T-helper 9 cell (primary cell): Measurements from ENCODE around the gene EDAR.

Source experiments
- DNase-seq: peaks from one replicate; pipeline ENCODE4 v3.0.0-alpha.2; 2020

Gene EDAR

DNA sequence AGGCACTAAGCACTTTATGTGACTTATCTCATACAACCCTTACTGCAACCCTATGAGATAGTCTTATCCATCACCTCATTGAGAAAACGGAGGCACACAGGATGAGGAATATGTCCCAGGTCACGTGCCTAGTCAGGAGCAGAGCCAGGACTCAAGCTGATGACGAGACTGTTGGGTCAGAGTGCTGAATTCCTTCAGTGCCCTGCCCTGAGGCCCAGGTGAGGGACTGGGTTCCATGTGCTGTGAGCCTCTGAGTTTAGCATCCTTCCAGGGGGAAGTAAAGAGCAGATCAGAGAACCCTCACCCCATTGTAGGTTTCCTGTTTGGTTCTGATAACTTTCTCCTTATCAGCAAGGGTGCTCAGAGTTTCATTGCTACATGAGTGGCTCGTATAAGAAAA is 11.7 kb upstream of the EDAR start:
- no peak for DNase-seq

DNA sequence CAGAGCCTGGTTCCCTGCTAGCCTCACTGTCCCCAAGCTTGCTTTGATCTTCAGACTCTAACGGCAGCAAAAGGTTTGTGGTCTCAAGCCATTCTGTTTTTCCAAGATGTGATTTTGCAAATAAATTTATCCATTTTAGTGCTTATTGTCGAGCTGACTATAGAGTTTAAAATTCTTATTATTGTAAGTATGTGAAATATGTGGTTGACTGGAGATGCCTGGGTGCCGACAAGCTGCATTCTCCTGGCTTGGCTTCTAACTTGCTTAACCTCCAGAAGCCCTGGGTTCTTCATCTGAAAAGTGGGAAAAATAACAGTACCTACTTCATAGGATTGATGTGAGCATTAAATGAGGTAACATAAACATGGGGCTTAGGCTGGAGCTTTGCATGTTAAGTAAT is 9.9 kb upstream of the EDAR start:
- no peak for DNase-seq

DNA sequence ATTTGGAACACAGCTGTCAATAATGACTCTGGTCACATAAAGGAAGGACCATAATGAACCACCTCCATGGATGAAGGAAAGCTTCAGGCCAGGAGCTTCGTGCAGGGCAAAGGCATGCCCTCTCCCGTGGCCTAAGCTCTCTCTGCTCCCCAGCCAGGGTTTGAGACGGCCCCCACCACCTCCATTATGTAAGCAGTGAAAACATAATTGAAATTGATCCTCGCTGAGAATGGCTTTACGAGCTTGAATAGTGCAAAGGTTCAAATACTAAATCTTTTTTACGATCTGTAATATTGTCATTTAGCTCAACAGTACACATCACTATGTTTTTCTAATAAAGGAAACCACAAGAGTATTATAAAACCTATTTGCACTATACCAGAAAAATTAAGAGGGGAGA is 5.2 kb upstream of the EDAR start:
- DNase-seq, result no peak

DNA sequence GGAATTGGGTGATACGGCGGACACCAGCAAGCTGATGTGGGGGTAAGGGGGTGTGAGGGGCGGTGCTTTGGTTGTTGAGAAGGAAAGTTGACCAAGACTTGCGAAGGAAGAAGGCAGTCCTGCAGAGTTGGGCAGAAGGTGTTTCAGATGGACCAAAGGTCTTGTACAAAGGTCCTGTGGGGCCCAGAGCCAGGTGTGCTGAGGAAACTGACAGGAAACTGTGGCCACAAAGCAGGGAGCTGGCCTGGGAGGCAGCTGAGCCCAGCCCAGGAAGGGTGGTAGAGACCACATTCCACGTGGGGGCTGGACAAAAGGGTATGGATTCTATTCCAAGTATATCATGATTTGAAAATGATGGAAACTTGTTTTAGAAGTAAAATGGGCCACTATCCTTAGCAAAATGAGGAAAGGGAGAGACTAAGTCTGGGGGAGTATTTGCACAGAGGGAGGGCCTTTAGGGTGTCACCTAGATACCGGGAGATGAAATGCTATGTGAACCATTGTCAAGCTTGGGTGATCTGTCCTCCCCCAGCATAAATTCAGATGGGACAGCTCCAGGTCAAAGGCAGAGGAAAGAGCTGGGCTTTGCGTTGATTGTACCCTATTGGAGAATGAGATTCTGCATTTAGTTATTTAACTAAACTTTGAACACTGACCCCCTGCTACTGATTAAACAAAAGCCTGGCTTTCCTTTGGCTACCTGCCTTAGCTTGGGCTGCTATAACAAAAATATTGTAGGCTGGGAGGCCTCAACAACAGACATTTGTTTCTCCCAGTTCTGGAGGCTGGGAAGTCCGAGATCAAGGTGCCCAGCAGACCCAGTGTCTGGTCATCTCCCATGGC is 4.3 kb upstream of the EDAR start:
- DNase-seq, result no peak

DNA sequence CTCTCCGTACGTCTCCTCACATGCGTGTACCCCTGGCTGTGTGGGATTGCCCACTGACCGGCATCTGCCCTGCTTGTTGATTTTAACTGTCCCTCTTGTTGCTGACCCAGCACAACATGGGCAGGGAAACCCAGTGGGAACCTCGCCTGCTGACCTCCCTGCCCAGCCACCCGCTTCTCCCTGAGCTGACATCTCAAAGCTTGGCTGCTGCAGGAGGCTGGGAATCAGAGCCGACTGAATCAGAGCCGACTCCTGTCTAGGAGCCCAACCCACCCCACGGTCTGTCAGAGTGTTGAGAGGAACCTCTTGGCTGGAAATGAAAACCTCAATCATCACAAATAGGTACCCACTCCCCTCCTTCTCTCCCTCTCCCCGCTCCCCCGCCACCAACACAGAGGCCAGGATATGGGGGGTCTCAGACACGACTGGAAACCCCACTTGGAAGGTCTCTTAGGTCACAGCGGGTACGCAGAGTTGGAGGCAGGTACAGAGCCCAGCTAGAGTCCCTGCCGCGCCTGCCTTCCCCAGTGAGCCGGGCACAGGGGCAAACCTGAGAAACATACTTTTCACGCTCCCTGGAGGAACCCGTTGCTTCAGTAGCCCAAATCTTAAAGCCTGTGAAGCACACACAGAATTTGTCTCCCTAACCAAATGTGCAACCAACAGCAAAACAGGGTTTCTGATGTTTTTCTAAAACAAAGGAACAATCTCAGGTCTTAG is 784 bp downstream of the EDAR start:
- no peak for DNase-seq

DNA sequence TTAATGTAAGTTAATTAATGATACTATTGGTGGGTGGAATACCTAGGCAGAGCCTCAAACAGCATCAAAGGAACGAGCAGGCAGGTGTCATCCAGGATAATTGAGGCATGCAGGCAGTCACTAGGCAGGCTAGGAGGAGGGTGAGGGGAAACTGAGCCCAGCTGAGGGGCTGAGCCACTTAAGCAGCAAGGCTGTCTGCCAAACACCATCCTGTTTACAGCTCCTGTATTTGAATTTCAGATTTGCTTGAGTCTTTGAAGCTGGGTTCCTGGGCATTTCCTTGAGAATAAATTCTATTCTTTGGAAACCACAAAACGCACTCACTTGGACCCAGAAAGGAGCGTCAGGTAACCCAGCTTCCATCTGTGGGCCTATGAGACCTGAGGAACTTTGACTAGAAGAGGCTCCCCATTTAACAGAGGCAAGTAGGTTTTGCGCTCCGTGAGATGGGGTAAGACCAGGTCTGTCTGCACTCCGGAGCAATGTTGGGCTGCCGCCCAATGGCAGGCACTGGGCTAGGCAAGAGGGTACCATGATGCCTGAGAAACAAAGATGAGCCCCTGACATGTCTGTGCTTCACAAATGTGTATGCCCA is 2.0 kb downstream of the EDAR start:
- no peak for DNase-seq

DNA sequence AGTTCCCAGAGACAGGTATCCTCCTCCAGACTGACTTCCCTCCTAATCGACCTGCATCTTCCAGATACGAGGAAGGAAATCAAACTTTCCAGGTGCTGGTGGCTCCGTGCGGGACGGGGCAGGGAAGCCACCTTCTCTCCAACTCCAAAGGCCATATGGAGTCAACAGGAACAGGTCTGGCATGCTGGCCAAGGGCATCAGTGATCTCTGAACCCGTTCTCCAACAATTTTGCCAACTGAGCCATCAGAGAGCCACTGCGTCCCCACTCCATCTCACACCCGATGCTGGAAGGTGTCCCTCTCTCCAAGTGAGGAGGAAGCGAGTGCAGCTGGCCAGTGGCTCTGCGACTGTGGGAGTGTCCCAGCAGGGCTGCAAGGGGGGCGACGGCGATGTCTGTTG is 5.4 kb downstream of the EDAR start:
- DNase-seq, result no peak

DNA sequence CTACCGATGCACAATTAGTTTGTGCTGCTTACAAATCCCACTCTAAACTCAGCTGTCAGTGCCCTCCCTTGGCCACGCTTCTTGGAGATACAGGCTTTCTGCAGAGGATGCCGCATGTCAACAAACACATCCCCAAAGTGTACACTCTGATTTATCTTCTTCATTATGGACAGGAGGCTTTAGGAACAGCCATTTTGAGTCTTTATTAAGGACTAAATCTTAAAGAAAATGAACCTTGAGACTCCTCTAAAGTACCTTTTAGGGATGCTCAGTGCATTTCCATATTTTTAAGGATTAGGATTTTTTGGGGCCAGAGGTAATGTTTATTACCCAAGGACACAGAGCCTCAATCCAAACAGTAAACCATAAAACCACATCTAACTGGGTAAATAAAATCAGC is 6.0 kb downstream of the EDAR start:
- no peak for DNase-seq

DNA sequence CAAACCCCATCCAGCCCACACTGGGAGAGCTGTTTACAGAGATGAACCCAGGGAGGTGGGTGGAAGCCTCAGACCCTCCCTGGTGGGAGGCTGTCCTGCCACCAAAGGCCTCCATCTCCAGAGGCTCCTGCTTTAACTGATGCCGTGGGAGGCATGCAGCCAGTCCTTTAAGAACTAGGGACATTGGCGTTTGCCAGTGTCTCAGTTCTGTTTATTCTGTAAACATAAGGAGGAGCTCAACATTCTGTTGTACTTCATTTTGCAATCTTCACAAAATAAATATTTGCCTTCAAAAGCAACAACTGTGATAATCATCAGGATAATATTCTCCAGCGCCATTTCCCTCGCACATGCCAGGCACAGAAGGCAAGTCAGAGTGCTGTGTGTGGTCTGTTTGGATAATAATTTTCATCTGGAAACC is 6.8 kb downstream of the EDAR start:
- no peak for DNase-seq

DNA sequence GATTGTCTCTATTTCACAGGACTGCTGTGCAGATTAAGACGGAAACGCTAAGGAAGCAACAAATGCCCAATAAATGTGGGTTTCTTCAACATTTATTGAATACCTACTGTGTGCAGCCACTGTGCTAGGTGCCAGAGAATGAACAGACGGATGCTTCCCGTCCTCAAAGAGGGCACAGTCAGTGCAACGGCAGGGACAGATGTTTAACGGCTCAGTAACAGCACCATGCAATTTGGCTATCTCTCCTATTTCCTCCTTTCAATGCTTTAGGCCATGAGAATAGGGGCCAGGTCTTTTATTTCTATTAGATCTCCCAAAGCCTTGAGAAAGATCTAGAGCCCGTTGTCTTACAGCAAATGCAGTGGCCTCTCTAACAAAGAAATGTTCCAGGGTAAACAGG is 7.2 kb downstream of the EDAR start:
- DNase-seq, result no peak

DNA sequence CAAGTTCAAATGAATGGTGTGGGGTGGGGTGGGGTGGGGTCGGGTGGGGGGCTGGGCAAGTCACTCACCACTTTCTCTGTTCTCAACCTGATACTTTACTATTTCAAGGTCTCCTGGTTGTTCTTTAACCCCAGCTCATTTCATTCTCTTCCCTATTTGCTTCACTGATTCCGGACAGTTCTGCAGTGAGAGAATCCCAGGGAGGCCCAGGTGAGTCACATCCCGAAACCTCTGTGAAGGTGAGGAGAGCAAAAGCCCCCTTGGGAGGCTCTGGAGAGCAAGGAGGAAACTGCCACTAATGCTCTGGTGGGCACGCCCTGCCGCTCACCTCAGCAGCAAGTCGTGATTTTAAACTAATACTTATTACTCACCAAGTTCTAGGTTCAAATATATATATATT is 8.9 kb downstream of the EDAR start:
- no peak for DNase-seq

DNA sequence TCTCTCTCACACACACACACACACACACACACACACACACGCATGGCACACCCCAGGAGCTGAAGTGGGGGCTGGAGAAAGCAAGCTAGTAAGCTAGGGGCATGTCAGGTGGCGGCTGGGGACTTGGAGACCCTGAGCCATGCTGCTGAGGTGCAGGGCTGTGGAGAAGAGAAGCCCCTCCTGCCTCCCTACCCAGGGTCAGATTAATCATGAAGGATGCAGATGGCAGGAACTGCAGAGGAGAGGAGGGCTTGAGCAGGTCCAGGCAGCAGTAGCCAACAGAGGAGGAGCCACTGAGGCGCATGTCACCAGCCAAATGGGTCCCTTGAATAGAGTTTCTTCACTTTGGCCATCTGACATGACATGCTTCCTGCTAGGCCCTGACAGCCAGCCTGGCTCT is 9.6 kb downstream of the EDAR start:
- DNase-seq, result no peak

DNA sequence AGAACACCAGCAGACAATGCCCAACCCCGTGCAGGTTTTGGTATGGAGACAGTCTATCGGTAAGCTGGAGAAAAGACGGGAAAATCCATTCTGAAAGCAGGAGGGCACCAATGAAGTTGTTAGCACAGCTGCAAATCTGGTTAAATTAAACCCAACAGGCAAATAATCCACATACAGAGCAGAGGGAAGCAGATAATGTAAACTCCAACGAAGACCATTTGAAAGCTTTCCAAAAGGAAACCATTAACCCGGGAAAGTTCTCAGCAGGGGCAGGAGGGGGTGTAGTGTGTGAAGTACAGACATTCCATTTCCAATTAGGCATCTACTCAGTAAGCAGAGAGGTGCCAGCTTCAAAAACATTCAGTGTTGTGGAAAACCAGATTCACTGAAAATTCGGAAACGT is 10.3 kb downstream of the EDAR start:
- no peak for DNase-seq

DNA sequence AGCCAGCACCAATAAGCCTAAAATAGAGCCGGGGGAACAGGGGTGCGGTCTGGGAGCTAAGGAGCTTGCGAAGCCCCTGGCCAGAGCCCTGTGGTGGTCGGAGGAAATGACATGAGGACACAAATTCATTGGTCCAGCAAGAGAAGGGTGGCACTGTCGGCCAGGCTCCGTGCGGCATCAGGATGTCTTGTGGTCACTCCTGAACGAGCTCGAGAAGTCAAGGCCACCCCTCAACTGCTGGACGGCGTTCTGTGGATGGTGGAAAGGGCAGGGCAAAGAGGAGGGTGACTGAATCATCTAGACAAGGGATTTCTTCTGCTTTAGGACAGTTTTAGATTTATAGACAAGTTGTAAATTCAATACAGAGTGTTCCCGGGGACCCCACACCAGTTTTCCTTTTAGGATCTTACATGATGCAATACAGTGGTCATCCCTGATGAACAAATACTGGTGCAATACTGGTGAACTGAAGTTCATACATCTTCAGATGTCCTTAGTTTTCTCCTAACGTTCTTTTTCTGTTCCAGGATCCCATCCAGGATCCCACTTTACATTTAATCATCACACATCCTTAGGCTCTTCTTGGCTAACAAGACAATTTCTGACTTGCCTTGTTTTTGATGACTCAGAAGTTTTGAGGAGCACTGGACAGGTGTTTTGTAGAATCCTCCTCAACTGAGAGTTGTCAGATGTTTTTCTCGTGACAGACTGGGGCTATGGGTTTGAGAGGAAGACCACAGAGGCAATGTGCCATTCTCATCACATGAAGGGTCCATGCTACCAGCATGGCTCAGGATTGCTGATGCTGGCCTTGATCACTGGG is 13.2 kb downstream of the EDAR start:
- DNase-seq, result no peak

DNA sequence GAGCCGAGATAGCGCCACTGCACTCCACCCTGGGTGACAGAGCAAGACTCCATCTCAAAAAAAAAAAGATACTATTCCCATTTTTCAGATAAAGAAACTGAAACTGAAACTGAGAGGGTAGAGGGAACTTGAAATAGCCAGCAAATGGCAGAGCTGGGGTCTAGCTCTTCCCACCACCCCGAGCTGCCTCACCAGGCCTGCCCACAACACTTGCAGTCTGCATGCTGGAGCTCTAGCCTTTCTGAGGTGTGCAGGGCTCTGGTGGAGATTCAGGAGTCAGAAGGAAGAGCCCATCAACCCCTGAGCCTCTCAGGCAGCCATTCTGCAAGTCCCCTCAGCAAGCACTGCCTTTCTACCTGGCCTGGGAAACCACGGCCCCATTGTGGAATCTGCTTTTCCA is 14.3 kb downstream of the EDAR start:
- no peak for DNase-seq

DNA sequence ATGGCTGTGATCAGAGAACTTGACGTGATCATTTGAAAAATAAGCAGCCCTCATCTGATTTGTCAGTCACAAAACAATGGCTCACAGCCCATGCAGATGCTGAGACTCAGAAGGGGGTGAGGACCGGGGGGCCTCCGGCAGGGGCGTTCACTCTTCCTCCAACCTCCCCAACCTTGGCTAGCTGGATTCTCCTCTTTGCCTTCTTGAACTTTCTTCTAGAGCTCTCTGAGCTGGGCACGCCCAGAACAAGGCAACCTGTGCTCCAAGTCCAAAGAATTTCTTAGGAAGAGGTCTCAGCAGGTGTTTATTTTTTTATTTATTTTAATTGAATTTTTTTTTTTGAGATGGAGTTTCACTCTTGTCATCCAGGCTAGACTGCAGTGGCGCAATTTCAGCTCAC is 16.4 kb downstream of the EDAR start:
- DNase-seq, result no peak

DNA sequence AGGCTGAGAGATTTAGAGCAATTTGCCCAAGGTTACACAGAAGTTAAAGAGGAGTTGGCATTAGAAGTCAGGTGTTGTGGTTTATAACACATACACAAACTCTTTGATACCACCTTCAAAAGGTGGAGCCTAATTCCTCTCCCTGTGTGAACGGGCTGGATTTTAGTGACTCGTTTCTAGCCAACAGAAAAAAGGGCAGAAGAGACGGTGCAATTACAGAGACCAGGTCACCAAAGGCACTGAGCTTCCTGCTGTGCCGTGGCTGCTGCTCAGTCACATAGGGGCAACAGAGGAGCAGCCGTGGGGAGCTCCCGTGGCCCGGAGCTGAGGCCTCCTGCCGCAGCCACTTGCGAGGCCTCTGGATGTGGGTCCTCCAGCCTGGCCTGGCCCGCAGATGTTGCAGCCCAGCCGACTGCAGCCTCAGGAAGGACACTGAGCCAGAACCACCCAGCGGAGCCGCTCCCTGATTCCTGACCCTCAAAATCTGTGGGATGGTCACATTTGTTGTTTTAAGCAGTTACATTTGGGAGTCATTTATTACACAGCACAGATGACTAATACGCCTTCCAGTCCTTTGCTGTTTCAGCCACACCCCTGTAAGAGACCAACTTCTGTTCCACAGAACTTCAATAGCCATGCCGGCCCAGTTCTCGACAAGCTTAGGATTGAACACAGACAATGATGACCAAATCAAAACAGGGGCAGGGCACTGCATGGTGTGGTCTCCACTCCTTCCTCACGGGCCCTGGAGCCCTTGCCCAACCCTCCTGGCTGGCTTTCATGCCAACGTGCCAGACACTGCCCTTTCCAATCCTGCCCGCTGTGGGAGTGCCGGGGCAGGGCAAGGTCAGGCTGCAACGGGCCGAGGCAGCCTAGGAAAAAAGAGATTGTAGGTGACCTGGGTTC is 17.1 kb downstream of the EDAR start:
- no peak for DNase-seq

DNA sequence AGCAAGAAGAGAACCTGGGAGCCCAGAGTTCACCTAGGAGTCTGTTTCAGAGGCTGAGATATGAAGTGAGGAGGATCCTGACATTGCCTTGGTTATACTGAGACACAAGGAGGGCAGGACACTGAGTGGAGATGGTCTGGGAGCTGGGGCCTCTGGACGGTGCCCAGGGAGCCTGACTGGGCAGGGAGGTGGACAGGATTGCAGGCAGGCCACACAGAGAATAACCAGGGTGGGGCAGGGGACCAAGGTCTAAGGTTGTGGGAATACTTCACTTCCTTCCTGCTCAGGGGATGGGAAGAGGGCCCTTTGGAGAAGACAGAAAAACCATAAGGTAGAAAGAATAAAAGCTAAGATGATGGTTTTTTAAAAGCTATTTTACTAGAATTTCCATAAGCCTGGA is 18.7 kb downstream of the EDAR start:
- DNase-seq, result no peak

DNA sequence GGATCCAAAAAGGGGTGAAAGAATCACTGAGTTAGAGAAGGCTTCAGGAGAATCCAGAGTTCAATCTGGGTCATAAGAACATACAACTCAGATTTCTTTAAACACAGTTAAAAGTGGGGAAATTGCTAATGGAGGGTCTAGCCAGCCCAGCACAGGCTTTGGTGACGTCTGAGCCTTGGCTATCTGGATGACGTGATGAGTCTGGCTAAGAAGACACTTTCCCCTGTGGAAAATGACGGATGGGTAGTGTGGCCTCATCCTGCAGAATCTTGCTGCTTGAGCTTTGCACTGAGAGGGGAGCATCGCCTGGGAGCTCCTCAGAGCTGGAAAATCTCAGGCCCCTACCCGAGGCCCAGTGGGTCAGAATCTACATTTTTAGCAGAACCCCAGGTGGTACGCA is 19.2 kb downstream of the EDAR start:
- no peak for DNase-seq

DNA sequence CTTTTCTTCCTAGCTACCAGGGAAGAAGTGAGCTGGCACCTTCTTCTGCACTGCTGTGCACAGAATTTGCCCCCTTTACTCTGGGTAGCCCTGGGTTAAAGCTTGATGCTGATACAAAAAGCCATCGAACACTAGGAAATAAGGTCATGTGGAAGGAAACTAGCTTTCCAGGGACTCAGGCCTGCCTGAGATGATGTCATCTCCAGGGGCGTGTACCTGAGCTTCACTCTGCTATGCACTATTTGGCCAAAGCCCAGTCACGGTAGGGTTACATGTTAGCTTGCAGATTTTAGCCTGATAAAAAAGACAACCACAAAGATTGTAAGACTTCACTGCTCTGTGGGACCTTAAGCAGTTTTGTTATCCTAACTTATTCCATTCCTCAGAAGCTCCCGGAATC is 20.4 kb downstream of the EDAR start:
- DNase-seq, result no peak

DNA sequence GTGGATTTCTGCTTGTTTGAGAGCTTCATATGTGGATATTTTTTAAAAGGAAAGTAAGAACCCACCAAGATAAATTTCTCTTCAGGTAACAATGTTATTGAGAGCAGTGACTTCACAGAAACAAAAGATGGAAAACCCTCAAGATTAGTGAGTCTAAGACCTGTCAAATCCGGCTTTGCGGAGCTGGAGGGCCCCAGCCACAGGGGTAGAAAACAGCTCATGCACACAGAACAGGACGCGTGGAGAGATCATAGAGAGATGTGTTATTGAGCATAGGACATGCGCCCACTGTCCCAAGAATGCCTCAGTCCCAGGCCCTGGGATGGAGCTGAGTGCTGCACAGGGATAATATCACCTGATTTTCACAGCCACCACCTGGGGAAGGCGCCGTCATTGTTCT is 21.3 kb downstream of the EDAR start:
- no peak for DNase-seq
